Measurements from ENCODE around the gene SSRP1. TPM values are rescaled to one million over a fixed set of nuclear protein-coding genes. Genes with fewer than 3 reads are reported as not detected.

The SSRP1 gene
- total RNA-seq, 1 donor = 83.2 TPM

DNA sequence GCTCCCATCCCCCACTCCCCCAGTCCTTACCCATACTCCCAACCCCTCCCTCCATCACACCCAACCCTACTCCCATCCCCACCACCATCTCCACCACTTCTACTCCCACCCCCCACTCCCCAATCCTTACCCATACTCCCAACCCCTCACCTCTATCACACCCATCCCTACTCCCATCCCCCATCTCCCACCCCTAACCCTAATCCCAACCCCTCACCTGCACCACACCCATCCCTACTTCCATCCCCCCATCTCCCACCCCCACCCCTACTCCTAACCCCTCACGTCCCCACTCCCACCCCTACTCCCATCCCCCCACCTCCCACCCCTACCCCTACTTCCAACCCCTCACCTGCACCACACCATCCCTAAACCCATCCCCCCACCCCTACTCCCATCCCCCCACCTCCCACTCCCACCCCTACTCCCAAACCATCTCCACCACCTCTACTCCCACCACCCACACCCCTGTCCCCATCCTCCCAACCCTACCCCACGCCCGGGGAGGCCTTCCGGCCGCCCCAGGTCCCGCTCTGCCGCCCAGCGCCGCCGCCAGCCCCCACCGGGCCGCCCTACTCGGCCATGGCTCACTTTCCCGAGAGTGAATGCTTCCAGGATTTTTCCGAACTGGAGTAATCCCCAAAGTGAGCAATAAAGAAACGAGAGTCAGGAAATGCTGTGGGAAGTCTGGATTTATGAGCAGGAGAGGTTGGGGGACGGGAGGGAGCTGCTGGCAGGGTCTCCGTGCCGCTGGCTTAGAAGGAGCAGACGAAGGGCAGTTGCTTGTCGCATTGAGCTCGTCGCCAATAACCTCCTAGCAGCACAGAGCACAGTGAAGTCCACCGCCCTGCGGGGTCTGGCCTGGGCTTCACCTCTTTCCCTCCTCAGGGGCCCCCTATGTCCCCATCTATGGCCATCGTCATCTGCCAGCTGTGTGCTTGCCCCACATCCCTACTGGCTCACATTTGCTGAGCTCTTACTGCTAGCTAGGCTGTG is 40.7 kb upstream of the SSRP1 start:
- DNase-seq (ENCODE audit: low read depth) = no peak
- no peak overlapping the region for H3K4me3 ChIP-seq (ENCODE audit: low read depth, low read length)
- TF ChIP-seq, protein P1, sequence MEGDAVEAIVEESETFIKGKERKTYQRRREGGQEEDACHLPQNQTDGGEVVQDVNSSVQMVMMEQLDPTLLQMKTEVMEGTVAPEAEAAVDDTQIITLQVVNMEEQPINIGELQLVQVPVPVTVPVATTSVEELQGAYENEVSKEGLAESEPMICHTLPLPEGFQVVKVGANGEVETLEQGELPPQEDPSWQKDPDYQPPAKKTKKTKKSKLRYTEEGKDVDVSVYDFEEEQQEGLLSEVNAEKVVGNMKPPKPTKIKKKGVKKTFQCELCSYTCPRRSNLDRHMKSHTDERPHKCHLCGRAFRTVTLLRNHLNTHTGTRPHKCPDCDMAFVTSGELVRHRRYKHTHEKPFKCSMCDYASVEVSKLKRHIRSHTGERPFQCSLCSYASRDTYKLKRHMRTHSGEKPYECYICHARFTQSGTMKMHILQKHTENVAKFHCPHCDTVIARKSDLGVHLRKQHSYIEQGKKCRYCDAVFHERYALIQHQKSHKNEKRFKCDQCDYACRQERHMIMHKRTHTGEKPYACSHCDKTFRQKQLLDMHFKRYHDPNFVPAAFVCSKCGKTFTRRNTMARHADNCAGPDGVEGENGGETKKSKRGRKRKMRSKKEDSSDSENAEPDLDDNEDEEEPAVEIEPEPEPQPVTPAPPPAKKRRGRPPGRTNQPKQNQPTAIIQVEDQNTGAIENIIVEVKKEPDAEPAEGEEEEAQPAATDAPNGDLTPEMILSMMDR (IDR thresholded peaks at IDR 0.05; ENCODE audit: insufficient read depth, low read length) = no peak

GRCh38 chr11:57375490-57375889 is 39.8 kb upstream of the SSRP1 start:
- H3K4me3 ChIP-seq (ENCODE audit: low read depth, low read length) = no peak overlapping the region
- TF ChIP-seq, protein P1 (IDR thresholded peaks at IDR 0.05; ENCODE audit: insufficient read depth, low read length) = no peak
- no peak for DNase-seq (ENCODE audit: low read depth)

- TF ChIP-seq, protein P1 (IDR thresholded peaks at IDR 0.05; ENCODE audit: insufficient read depth, low read length) = no peak
- no peak for DNase-seq (ENCODE audit: low read depth)
- no peak overlapping the region for H3K4me3 ChIP-seq (ENCODE audit: low read depth, low read length)
Observed at GRCh38 chr11:57374966-57375365, 39.3 kb upstream of the SSRP1 start.

DNA sequence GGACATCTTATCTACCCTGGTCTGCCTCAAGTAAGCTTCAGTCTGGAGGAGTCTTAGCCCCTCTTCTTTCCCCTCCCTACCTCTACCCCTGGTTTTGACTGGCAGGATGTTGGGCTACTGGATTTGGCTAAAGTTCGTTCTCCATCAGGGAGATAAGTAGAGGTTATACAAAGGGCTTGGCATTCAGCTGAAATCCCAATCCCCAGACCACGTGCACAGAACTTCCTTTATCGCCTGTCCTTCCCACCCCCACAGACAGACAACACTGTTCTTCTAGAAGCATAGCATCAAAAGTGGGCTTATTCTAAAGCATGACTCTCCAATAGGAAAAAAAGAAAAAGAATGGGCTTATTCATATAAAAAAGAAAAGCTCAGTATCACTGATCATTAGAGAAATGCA is 37.5 kb upstream of the SSRP1 start:
- no peak overlapping the region for H3K4me3 ChIP-seq (ENCODE audit: low read depth, low read length)
- TF ChIP-seq, protein P1 (IDR thresholded peaks at IDR 0.05; ENCODE audit: insufficient read depth, low read length) = no peak
- DNase-seq (ENCODE audit: low read depth) = peak; percentile 10

GRCh38 chr11:57370941-57371340 is 35.2 kb upstream of the SSRP1 start:
- TF ChIP-seq, protein P1 (IDR thresholded peaks at IDR 0.05; ENCODE audit: insufficient read depth, low read length) = no peak
- no peak for DNase-seq (ENCODE audit: low read depth)
- H3K4me3 ChIP-seq (ENCODE audit: low read depth, low read length) = no peak overlapping the region

DNA sequence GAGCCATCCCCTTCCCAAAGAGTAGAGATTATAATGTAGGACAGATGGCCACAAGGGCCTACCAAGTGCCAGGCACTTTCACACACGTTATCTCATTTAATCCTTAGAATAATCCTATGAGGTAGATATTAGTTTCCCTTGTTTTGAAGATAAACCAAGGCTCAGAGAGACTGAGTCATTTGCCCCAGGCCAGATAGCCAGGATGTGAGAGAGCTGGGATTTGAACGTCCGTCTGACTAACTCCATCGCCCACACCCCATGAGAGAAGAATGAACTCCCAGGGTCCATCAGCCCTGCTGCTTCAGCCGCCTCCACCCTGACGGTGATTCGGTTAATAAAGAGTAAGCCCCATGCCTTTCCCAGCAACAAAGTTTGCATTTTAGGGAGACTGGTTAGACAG is 34.6 kb upstream of the SSRP1 start:
- peak; percentile 61 for DNase-seq (ENCODE audit: low read depth)
- no peak overlapping the region for H3K4me3 ChIP-seq (ENCODE audit: low read depth, low read length)
- TF ChIP-seq, protein P1 (IDR thresholded peaks at IDR 0.05; ENCODE audit: insufficient read depth, low read length) = no peak

All from fibroblast of the aortic adventitia (primary cell).